Lower lobe of right lung (tissue), 2 donors: ENCODE data around the gene SKOR2. TPM values are rescaled to one million over a fixed set of nuclear protein-coding genes. Genes with fewer than 3 reads are reported as not detected.

Source experiments
- ATAC-seq, 2 donors: fragments of 200-7000 bp; cut with Tn5 transposase; one replicate each; pipeline ENCODE4 v1.9.1; 2020 to 2022; ENCODE audit warnings: mild to moderate bottlenecking in 2 of 2, moderate library complexity in 2 of 2
- DNase-seq: peaks from one replicate; pipeline ENCODE4 v3.0.0-alpha.2; 2020
- H3K27ac ChIP-seq: fragments of 200-600 bp; one replicate; pipeline ENCODE4 v1.8.0; 2022
- H3K27me3 ChIP-seq: fragments of 200-600 bp; one replicate; pipeline ENCODE4 v1.8.0; 2022; ENCODE audit warnings: low read depth
- H3K36me3 ChIP-seq: fragments of 200-600 bp; one replicate; pipeline ENCODE4 v1.8.0; 2022; ENCODE audit warnings: mild to moderate bottlenecking
- H3K4me1 ChIP-seq: fragments of 200-600 bp; one replicate; pipeline ENCODE4 v1.8.0; 2022
- H3K4me3 ChIP-seq: fragments of 200-600 bp; one replicate; pipeline ENCODE4 v1.8.0; 2022; ENCODE audit warnings: mild to moderate bottlenecking
- H3K9me3 ChIP-seq: fragments of 200-600 bp; one replicate; pipeline ENCODE4 v1.8.0; 2022
- intact Hi-C: fragments of 100-400 bp; cut with DNase I; formaldehyde crosslinking; loops from one replicate; pipeline ENCODE4 v1.11.0; 2022
- long read RNA-seq: library from polyadenylated mRNA; unstranded; transcript quantifications from one replicate; pipeline ENCODE4 v2.0.0, GENCODE V29; 2021
- total RNA-seq: library from RNA; stranded (reverse); fragmentation: NEBNext Ultra II Directional; extraction: Animal tissue kit (Norgen Biotek cat#: 25700); gene quantifications from one replicate; pipeline ENCODE4 v1.2.1, GENCODE V29; 2021
- TF ChIP-seq, protein P1 (sequence below): fragments of 200-600 bp; IDR thresholded peaks from one replicate; pipeline ENCODE4 v1.8.0; 2022; ENCODE audit warnings: antibody characterized with exemption, mild to moderate bottlenecking
- donor health status: DM: no; HTN: yes; CAD: no; lungs with severe emphysema.

Gene SKOR2, protein sequence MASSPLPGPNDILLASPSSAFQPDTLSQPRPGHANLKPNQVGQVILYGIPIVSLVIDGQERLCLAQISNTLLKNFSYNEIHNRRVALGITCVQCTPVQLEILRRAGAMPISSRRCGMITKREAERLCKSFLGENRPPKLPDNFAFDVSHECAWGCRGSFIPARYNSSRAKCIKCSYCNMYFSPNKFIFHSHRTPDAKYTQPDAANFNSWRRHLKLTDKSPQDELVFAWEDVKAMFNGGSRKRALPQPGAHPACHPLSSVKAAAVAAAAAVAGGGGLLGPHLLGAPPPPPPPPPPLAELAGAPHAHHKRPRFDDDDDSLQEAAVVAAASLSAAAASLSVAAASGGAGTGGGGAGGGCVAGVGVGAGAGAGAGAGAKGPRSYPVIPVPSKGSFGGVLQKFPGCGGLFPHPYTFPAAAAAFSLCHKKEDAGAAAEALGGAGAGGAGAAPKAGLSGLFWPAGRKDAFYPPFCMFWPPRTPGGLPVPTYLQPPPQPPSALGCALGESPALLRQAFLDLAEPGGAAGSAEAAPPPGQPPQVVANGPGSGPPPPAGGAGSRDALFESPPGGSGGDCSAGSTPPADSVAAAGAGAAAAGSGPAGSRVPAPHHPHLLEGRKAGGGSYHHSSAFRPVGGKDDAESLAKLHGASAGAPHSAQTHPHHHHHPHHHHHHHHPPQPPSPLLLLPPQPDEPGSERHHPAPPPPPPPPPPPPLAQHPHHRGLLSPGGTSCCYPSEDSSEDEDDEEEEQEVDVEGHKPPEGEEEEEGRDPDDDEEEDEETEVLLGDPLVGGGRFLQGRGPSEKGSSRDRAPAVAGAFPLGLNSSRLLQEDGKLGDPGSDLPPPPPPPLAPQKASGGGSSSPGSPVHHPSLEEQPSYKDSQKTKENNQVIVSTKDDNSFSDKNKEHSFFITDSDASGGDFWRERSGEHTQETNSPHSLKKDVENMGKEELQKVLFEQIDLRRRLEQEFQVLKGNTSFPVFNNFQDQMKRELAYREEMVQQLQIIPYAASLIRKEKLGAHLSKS
- not detected for total RNA-seq
- long read RNA-seq: 0 reads

DNA sequence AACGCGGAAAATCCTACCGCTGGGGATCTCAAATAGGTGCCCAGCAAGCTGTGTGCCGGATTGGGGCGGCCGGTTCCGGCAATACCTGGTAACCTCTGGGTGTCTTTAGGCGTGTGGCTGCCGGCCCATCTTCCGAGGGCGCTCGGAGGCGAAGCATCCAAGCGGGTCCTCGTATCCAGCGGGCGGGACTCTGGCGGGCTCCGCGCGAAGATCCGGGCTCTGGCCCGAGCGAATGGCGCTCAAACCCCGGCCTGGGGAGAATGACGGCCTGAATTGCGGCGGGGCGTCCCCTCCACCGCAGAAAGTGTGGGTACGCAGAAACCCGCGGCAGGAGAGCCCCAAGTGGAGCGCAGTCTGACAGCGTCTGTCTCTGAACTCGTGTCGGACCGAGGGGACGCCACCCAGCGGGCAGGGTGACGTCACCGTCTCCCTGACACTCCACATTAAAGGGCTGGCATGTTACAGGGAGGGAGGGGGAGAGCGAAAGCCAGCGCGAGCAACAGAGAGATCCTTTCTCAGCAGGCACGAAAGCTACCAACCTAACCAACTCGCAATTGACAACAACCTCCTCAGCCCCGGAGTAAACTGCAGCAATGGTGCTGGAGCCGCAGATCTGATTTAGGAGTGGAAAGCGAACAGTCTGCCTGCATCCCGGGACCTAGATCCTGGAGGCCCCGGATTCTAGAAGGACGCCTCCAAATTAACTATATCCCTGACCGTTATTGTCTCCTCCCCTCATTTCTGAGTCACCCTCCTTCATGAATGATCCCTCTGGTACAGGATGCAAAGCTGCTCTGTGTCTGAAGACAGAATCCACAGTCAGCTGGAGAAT is at the start of gene SKOR2:
Gene SKOR2 (minus strand): TSS at position 372 of the 832 bp plus-strand sequence. CDS start 2,477 bp downstream, outside the sequence.
- intact Hi-C loops: no loop called here
- Histone ChIP-seq H3K9me3 (no peaks in the 10 kb centered on the region), H3K4me1 (no peaks in the 10 kb centered on the region), H3K27ac (no peak within 1 kb of the TSS), H3K36me3 (no peaks in the 10 kb centered on the region), H3K27me3 (peaks cover 93% of the 10 kb centered on the region), H3K4me3 (no peak within 1 kb of the TSS)
- DNase-seq: no peak
- TF ChIP-seq, protein P1, sequence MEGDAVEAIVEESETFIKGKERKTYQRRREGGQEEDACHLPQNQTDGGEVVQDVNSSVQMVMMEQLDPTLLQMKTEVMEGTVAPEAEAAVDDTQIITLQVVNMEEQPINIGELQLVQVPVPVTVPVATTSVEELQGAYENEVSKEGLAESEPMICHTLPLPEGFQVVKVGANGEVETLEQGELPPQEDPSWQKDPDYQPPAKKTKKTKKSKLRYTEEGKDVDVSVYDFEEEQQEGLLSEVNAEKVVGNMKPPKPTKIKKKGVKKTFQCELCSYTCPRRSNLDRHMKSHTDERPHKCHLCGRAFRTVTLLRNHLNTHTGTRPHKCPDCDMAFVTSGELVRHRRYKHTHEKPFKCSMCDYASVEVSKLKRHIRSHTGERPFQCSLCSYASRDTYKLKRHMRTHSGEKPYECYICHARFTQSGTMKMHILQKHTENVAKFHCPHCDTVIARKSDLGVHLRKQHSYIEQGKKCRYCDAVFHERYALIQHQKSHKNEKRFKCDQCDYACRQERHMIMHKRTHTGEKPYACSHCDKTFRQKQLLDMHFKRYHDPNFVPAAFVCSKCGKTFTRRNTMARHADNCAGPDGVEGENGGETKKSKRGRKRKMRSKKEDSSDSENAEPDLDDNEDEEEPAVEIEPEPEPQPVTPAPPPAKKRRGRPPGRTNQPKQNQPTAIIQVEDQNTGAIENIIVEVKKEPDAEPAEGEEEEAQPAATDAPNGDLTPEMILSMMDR: no peak
- no peak for ATAC-seq

DNA sequence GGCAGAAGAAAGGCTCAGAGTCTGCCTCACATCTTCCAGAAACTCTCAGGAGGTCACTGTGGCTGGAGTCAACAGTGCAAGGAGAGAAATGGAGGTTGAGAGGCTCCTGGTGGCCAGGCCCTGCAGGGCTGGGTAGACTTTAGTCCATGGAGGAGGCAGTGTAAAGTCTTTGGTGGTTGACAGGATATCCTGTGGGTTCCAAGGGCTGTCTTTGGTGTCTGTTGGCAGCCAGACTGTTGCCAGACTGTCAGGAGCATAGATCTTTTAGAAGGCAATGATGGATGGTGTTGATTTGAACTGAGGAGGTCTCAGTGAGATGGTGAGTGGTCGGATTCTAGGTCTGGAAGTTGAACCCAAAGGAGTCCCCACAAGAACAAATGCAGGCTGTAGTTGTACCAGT is 45.0 kb upstream of the SKOR2 start:
- intact Hi-C loops: no loop called here
- Histone ChIP-seq H3K9me3 (no peaks in the 10 kb centered on the region), H3K36me3 (no peaks in the 10 kb centered on the region), H3K4me3 (no peak overlapping the region), H3K27me3 (peaks cover 3% of the 10 kb centered on the region), H3K4me1 (no peaks in the 10 kb centered on the region), H3K27ac (no peak overlapping the region)
- ATAC-seq: no peak
- TF ChIP-seq, protein P1: no peak
- DNase-seq: no peak

DNA sequence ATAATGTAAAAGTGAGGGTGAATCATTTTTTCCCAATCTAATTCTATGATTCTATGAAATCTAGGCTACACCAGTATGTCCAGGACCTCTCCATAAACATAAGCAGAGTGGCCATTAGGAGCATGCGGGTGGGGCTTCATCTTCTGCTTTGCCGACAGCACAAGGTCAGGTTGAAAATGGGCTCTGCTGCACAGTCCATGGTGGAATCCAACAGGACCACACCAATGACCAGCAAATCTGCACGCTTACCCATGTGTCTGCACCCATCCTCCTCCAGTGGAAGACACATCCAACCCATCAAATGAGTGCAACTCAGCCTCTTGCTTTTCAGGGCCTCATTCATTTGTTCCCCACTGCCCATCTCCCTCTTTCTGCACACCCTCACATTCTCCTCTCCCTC is 43.3 kb upstream of the SKOR2 start:
- intact Hi-C loops: no loop called here
- ATAC-seq (no peak), DNase-seq (no peak)
- no peaks in the 10 kb centered on the region for H3K9me3 ChIP-seq
- peaks cover 3% of the 10 kb centered on the region for H3K27me3 ChIP-seq
- TF ChIP-seq, protein P1: no peak
- H3K4me3 ChIP-seq: no peak overlapping the region
- H3K36me3 ChIP-seq: no peaks in the 10 kb centered on the region
- no peak overlapping the region for H3K27ac ChIP-seq
- H3K4me1 ChIP-seq: no peaks in the 10 kb centered on the region

DNA sequence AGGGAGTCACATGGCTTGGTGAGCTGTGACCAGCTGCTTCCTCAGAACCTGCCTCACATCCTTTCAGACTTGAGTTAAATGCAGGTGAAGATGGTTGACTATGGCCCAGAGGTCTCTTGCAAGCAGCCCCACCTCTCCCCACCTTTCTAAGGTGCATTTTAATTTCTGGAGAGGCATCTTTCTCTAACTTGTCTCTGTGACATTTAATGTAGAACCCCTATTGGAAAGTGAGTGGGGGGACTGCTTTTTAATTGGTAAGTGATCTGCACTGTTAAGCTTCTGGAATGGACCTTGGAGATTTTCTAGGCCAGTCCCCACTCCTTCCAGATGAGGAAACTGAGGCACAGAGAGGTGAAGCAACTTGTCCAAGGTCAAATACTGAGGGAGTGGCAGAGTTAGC is 37.3 kb upstream of the SKOR2 start:
- no peak for DNase-seq
- Histone ChIP-seq H3K9me3 (no peaks in the 10 kb centered on the region), H3K27ac (no peak overlapping the region), H3K36me3 (no peaks in the 10 kb centered on the region), H3K4me1 (no peaks in the 10 kb centered on the region), H3K27me3 (peaks cover 3% of the 10 kb centered on the region), H3K4me3 (no peak overlapping the region)
- TF ChIP-seq, protein P1: no peak
- intact Hi-C loops: no loop called here
- no peak for ATAC-seq
